Lung (tissue), 12 donors: Measurements from ENCODE around the gene VENTX. TPM values are rescaled to one million over a fixed set of nuclear protein-coding genes. Genes with fewer than 3 reads are reported as not detected.
A peak's percentile ranks its signal among the peaks of the same experiment; 100 is the strongest.

Experiments
- ATAC-seq: fragments of 200-7000 bp; cut with Tn5 transposase; one replicate; pipeline ENCODE4 v1.9.1; 2020; ENCODE audit warnings: moderate number of reproducible peaks; ENCODE audit not compliant: insufficient read depth, low FRiP score
- DNase-seq, 3 donors: peaks; one replicate each; pipeline ENCODE4 v3.0.0-alpha.2; 2013 to 2017
- H3K27ac ChIP-seq, 2 donors: one replicate each; pipeline ENCODE4 v1.5.1; 2013; ENCODE audit warnings: mild to moderate bottlenecking in 2 of 2, moderate library complexity in 2 of 2, control low read depth in 1 of 2, inconsistent platforms in 1 of 2, low read depth in 1 of 2, low read length in 1 of 2
- H3K27me3 ChIP-seq, 3 donors: one replicate each; pipeline ENCODE4 v1.5.1; 2013; ENCODE audit warnings: low read length in 2 of 3; ENCODE audit not compliant: control insufficient read depth in 3 of 3, insufficient read depth in 3 of 3
- H3K36me3 ChIP-seq, 4 donors: one replicate each; pipeline ENCODE4 v1.5.1; 2013; ENCODE audit warnings: low read length in 4 of 4, mild to moderate bottlenecking in 1 of 4, moderate library complexity in 1 of 4; ENCODE audit not compliant: control insufficient read depth in 4 of 4, insufficient read depth in 4 of 4
- H3K4me1 ChIP-seq, 5 donors: one replicate each; pipeline ENCODE4 v1.5.1; 2013; ENCODE audit warnings: low read length in 5 of 5, mild to moderate bottlenecking in 2 of 5, moderate library complexity in 1 of 5; ENCODE audit not compliant: control insufficient read depth in 5 of 5, insufficient read depth in 5 of 5
- H3K4me3 ChIP-seq: one replicate; pipeline ENCODE4 v1.5.1; 2013; ENCODE audit warnings: mild to moderate bottlenecking, control low read depth, moderate library complexity
- H3K9ac ChIP-seq, 2 donors: one replicate each; pipeline ENCODE4 v1.5.1; 2013; ENCODE audit warnings: low read length in 2 of 2, control low read depth in 1 of 2; ENCODE audit not compliant: insufficient read depth in 1 of 2
- H3K9me3 ChIP-seq, 4 donors: one replicate each; pipeline ENCODE4 v1.5.1; 2013; ENCODE audit warnings: low read length in 3 of 4, mild to moderate bottlenecking in 1 of 4, moderate library complexity in 1 of 4; ENCODE audit not compliant: control insufficient read depth in 4 of 4, insufficient read depth in 3 of 4
- WGBS, 2 donors: extraction: QIAGEN DNeasy Blood & Tissue Kit; methylation state at CpG; one replicate each; pipeline ENCODE4 v1.1.7; 2013; 5-methylcytosine and 5-hydroxymethylcytosine counted together
- polyA plus RNA-seq, 2 donors: library from polyadenylated mRNA; stranded (reverse); fragments of 200-250 nt; gene quantifications; one replicate each; pipeline ENCODE4 v1.2.1, GENCODE V29; 2013
- total RNA-seq, 2 donors: library from RNA; depleted of rRNA in 1 of 2; stranded (reverse); fragments of >200 nt in 1 of 2; gene quantifications; one replicate each; pipeline ENCODE4 v1.2.1, GENCODE V29; 2014 to 2021
- TF ChIP-seq, protein P1 (sequence below): IDR thresholded peaks from 2 replicates; pipeline ENCODE4 v1.5.1; 2012; ENCODE audit warnings: mild to moderate bottlenecking; ENCODE audit errors: control extremely low read depth, extremely low read depth
- donor health status: control.
- donor health status: control.
- donor health status: Bipolar disorder and iron deficiency.
- donor health status: healthy.
- donor health status: DM: yes; HTN: yes; CAD: no.

VENTX gene
- total and polyA plus RNA-seq, 4 donors = 0.46 to 4.0 (median 2.4) TPM

DNA sequence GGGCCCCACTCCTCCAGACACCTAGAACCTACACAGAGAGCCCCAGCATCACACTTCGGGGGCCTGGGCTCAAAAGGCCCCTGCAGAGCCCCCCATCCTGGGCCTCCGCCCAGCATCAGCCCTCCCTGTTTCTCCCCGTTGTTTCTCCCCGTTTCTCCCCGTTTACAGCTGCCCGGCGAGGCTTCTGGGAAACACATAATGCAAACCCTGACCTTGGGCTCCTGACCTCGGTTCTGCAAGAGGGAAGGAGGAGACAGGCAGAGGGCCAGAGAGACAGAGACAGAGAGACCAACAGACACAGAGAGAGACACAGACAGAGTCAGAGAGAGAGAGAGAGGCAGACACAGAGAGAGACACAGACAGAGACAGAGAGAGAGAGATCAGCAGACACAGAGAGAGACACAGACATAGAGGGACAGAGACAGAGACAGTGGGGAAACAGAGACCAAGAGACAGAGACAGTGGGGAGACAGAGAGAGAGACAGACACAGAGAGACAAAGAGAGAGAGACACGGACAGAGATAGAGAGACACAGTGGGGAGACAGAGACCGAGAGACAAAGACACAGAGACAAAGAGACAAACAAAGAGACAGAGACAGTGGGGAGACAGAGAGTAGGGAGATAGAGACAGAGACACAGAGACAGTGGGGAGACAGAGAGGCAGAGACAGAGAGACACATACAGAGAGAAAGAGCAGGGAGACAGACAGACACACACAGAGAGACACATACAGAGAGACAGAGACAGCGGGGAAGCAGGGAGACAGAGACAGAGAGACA is 12.5 kb downstream of the VENTX start:
- H3K4me1 ChIP-seq = peaks cover 0 to 5% (median 0%) of the 10 kb centered on the region in 5 donors
- H3K36me3 ChIP-seq = no peaks in the 10 kb centered on the region
- H3K27me3 ChIP-seq = peaks cover 7 to 11% (median 9%) of the 10 kb centered on the region in 3 donors
- 60 to 77% methylated on average over 11 of the region's 11 CpGs for WGBS, 2 donors
- H3K9me3 ChIP-seq = no peaks in the 10 kb centered on the region
- no peak overlapping the region for H3K27ac ChIP-seq
- no peak overlapping the region for H3K9ac ChIP-seq
- TF ChIP-seq, protein P1, sequence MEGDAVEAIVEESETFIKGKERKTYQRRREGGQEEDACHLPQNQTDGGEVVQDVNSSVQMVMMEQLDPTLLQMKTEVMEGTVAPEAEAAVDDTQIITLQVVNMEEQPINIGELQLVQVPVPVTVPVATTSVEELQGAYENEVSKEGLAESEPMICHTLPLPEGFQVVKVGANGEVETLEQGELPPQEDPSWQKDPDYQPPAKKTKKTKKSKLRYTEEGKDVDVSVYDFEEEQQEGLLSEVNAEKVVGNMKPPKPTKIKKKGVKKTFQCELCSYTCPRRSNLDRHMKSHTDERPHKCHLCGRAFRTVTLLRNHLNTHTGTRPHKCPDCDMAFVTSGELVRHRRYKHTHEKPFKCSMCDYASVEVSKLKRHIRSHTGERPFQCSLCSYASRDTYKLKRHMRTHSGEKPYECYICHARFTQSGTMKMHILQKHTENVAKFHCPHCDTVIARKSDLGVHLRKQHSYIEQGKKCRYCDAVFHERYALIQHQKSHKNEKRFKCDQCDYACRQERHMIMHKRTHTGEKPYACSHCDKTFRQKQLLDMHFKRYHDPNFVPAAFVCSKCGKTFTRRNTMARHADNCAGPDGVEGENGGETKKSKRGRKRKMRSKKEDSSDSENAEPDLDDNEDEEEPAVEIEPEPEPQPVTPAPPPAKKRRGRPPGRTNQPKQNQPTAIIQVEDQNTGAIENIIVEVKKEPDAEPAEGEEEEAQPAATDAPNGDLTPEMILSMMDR = no peak
- ATAC-seq = no peak
- H3K4me3 ChIP-seq = no peak overlapping the region
- no peak for DNase-seq

DNA sequence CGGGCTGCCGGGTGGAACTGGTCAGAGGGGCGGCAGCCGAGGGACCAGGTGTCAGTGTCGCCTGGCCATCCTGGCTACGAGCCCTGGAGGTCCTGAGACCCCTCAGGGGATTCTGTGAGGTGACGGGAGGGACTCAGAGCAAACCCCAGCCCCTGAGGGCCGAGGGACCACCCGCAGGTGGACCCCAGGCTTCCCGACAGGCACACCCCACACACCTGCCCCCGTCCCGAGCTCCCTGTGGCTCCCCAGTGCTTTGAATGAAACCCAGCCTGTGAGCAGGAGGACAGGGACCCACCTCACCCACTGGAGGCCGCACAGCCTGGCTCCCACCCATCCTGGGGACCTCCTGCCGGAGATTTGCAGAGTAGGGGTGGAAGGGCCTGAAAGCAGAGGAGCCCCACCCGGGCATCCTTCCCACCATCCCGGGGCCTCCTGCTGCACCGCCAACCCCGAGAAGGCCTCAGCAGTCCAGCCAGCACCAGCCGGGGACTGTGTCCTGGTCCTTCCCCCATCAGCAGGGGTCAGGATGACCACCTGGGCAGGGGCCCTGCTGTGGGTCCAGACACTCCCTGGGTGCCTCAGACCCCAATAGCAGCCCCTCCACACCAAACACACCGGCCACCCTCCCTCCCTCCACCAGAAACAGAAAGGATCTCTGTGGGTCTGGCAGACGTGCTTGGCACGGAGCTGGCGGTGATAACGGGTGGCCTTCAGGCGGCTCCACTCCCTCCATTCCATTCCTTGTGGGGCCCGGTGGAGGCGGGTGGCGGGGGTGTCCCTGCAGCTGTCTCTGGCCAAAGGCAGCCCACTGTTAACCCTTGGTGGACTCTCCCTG is 13.9 kb downstream of the VENTX start:
- no peaks in the 10 kb centered on the region for H3K36me3 ChIP-seq
- H3K9me3 ChIP-seq = no peaks in the 10 kb centered on the region
- DNase-seq (peak in 2 of 3 donors; percentile 44 to 49), ATAC-seq (no peak)
- 69 to 73% methylated on average over 28 of the region's 28 CpGs for WGBS, 2 donors
- peaks cover 0 to 5% (median 0%) of the 10 kb centered on the region in 5 donors for H3K4me1 ChIP-seq
- H3K4me3 ChIP-seq = no peak overlapping the region
- H3K9ac ChIP-seq = no peak overlapping the region
- peaks cover 5 to 10% (median 7%) of the 10 kb centered on the region in 3 donors for H3K27me3 ChIP-seq
- TF ChIP-seq, protein P1 = no peak
- no peak overlapping the region for H3K27ac ChIP-seq

DNA sequence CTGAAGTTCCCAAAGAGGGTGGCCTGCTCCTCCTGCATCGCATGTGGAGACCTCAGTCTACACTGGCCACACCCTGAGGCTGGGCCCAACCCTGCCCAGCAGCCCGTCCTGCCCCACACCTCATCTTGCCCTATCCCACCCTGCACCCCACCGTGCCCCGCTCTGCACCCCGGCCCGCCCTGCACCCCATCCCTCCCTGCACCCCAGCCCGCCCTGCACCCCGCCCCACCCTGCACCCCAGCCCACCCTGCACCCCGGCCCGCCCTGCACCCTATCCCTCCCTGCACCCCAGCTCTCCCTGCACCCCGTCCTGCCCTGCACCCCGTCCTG is 14.5 kb downstream of the VENTX start:
- 80 to 92% methylated on average over 12 of the region's 12 CpGs for WGBS, 2 donors
- H3K9ac ChIP-seq = no peak overlapping the region
- no peak overlapping the region for H3K27ac ChIP-seq
- ATAC-seq (no peak), DNase-seq (no peak)
- H3K27me3 ChIP-seq = peaks cover 5 to 10% (median 7%) of the 10 kb centered on the region in 3 donors
- H3K9me3 ChIP-seq = no peaks in the 10 kb centered on the region
- TF ChIP-seq, protein P1 = no peak
- no peaks in the 10 kb centered on the region for H3K36me3 ChIP-seq
- peaks cover 0 to 5% (median under 1%) of the 10 kb centered on the region in 5 donors for H3K4me1 ChIP-seq
- H3K4me3 ChIP-seq = no peak overlapping the region
